ENCODE data around the gene ITPKB. TPM values are rescaled to one million over a fixed set of nuclear protein-coding genes. Genes with fewer than 3 reads are reported as not detected.

The ITPKB gene
- 100 to 1,000 TPM in 1 of 4 donors, 10 to 100 TPM in 3; 29.7 to 117 (median 44.9) TPM for total RNA-seq

DNA sequence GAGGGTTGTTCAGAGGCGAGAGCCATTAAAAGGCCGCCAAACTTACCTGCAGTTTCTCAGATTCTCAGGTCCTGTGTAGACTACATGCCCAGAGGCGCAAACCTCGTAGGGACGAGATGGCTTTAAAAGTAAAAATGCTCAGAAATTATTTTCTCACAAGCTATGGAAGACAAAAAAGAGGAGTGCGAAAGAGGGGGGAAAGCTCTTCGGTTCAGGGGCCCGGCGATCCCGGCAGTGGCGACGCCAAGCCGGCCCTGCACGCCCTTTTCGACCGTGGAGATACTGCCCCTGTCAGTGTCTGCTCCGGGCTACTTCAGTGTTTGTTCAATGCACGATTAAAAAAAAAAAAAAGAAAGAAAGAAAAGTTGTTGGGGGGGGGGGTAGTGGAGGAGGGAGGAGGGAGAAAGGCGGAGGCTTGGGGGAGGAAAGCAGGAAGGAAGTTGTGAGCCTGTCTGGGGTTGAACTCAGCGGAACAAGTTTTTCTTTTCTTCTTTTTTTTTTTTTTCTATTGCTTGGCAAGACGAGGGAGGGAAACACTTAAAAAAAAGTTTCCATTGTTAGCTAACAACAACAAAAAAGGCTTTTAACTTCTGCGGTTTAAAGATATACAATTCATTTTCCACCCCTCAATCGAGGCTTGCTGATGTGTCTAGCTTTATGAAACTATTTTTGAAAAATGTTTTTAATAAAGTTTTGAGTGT, at the start of gene ITPKB:
ITPKB (minus strand) TSS at position 288 of the 701 bp plus-strand sequence. CDS start 1,824 bp downstream, outside the sequence.
- no peaks in the 10 kb centered on the region for H3K36me3 ChIP-seq
- H3K9me3 ChIP-seq, result no peaks in the 10 kb centered on the region
- H3K27me3 ChIP-seq, result no peaks in the 10 kb centered on the region
- H3K4me1 ChIP-seq, result peaks cover 4 to 9% of the 10 kb centered on the region in 2 donors
- TF ChIP-seq POLR2A (IDR thresholded peaks at IDR 0.05), result peak; percentile 60 to 64
- TF ChIP-seq, protein P1, sequence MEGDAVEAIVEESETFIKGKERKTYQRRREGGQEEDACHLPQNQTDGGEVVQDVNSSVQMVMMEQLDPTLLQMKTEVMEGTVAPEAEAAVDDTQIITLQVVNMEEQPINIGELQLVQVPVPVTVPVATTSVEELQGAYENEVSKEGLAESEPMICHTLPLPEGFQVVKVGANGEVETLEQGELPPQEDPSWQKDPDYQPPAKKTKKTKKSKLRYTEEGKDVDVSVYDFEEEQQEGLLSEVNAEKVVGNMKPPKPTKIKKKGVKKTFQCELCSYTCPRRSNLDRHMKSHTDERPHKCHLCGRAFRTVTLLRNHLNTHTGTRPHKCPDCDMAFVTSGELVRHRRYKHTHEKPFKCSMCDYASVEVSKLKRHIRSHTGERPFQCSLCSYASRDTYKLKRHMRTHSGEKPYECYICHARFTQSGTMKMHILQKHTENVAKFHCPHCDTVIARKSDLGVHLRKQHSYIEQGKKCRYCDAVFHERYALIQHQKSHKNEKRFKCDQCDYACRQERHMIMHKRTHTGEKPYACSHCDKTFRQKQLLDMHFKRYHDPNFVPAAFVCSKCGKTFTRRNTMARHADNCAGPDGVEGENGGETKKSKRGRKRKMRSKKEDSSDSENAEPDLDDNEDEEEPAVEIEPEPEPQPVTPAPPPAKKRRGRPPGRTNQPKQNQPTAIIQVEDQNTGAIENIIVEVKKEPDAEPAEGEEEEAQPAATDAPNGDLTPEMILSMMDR (IDR thresholded peaks at IDR 0.05), result no peak
- intact Hi-C loops (cut with DNase I; ENCODE audit: low total_unique reads), result loop anchor here (5.0 kb wide), 1 partner anchor 97 kb away; no protein-coding TSS in a partner anchor
- peak; percentile 68 to 84 for DNase-seq
- peak within 1 kb of the TSS; percentile 97 to 98 for H3K27ac ChIP-seq
- H3K4me3 ChIP-seq, result peak within 1 kb of the TSS; percentile 83 to 87

DNA sequence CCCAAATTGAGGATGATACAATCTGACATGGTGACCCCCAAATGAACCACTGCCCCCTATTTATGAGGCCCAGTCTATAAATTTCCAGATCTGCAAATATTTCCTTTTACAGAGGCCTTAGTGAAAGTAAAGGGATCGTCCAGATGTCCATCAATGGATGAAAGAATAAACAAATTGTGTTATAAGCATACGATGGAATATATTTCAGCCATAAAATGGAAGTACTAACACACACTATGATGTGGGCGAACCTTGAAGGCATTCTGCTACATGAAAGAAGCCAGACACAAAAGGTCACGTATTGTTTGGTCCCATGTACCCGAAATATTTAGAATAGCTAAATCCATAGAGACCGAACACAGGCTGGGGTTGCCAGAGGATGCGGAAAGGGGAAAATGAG, 48.6 kb upstream of the ITPKB start:
- Histone ChIP-seq H3K27me3 (no peaks in the 10 kb centered on the region), H3K9me3 (no peaks in the 10 kb centered on the region), H3K4me3 (no peak overlapping the region), H3K36me3 (no peaks in the 10 kb centered on the region), H3K27ac (no peak overlapping the region), H3K4me1 (no peaks in the 10 kb centered on the region)
- no peak for DNase-seq
- intact Hi-C loops (cut with DNase I; ENCODE audit: low total_unique reads), result no loop called here
- TF ChIP-seq, protein P1 (IDR thresholded peaks at IDR 0.05), result no peak
- TF ChIP-seq POLR2A (IDR thresholded peaks at IDR 0.05), result no peak

DNA sequence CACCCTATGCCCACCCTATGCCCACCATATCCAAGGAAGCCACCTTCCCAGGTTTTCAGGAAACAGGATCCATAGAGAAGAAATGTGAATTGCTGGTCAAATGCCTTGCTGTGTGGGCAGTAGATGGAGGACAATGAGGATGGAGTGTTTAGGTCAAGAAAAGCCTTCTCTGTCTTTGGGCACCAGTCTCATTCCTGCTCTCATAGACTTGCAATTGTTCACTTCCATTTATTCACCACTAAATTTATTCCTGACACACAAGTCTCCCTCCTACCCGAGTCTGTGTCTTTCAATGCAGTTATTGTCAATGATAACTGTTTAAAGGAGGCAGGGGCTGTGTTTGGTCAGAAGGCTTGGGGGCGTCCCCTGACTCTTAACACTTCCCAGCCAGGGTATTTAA, 48.0 kb upstream of the ITPKB start:
- H3K4me3 ChIP-seq, result no peak overlapping the region
- intact Hi-C loops (cut with DNase I; ENCODE audit: low total_unique reads), result no loop called here
- H3K4me1 ChIP-seq, result no peaks in the 10 kb centered on the region

DNA sequence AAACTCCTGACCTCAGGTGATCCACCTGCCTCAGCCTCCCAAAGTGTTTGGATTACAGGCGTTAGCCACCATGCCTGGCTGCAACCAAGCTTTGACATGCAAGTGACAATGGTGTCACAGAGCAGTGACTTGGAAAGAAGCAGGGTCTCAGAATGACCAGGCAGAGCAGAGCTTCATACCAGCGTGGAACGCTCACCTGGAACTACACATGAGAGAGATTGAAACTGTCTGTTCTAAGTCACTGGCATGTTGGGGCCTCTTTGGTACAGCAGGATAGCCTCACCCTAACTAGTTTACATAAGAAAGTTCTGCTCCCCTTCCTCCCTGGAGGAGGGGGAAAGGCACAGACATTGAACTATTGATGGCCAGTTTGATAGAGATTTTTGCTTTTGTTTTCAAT, 47.5 kb upstream of the ITPKB start:
- intact Hi-C loops (cut with DNase I; ENCODE audit: low total_unique reads), result no loop called here
- Histone ChIP-seq H3K27ac (no peak overlapping the region), H3K4me3 (no peak overlapping the region), H3K27me3 (no peaks in the 10 kb centered on the region), H3K4me1 (no peaks in the 10 kb centered on the region), H3K36me3 (no peaks in the 10 kb centered on the region), H3K9me3 (no peaks in the 10 kb centered on the region)
- no peak for DNase-seq
- TF ChIP-seq POLR2A (IDR thresholded peaks at IDR 0.05), result no peak
- TF ChIP-seq, protein P1 (IDR thresholded peaks at IDR 0.05), result no peak

More for the DNA sequence above, 48.0 kb upstream of the ITPKB start:
- H3K9me3 ChIP-seq, result no peaks in the 10 kb centered on the region
- no peak for DNase-seq
- H3K27me3 ChIP-seq, result no peaks in the 10 kb centered on the region
- no peak for TF ChIP-seq POLR2A (IDR thresholded peaks at IDR 0.05)
- TF ChIP-seq, protein P1 (IDR thresholded peaks at IDR 0.05), result no peak
- H3K27ac ChIP-seq, result no peak overlapping the region
- no peaks in the 10 kb centered on the region for H3K36me3 ChIP-seq

DNA sequence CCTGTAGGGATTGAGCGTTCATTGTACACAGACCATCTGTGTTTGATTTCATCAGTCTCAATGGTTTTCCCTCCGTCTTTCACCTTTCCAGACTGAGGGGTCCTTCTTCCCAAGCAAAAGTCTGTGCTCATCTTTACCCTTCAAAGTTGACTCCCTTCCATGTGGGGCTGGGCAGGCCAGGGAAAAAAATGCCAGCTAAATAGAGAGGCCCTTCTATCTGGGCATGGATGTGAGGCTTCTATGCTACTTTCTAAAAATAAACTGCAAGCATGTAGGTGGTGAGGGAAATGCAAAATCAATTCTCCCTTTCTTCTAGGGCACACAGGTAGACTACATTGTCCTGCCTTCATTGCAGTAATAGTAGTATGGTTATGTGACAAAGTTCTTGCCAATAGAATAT, 46.7 kb upstream of the ITPKB start:
- intact Hi-C loops (cut with DNase I; ENCODE audit: low total_unique reads), result no loop called here
- no peaks in the 10 kb centered on the region for H3K27me3 ChIP-seq
- H3K27ac ChIP-seq, result peak overlapping the region; percentile 84 to 94
- no peaks in the 10 kb centered on the region for H3K4me1 ChIP-seq
- no peak overlapping the region for H3K4me3 ChIP-seq
- DNase-seq, result no peak
- TF ChIP-seq, protein P1 (IDR thresholded peaks at IDR 0.05), result no peak
- TF ChIP-seq POLR2A (IDR thresholded peaks at IDR 0.05), result no peak
- H3K36me3 ChIP-seq, result no peaks in the 10 kb centered on the region
- H3K9me3 ChIP-seq, result no peaks in the 10 kb centered on the region
